Loucy (cell line): ENCODE results near the gene GZF1.

Source experiments
- EZH2phosphoT487 ChIP-seq: fragments of 200-600 bp; IDR thresholded peaks from 2 replicates; pipeline ENCODE4 v1.6.1; 2018; ENCODE audit warnings: antibody characterized with exemption, mild to moderate bottlenecking, moderate library complexity, borderline replicate concordance
- TF ChIP-seq, protein P1 (sequence below): fragments of 200-600 bp; sonication (generic); conservative IDR thresholded peaks from 2 replicates; pipeline ENCODE4 v1.5.1; 2014; ENCODE audit warnings: mild to moderate bottlenecking, antibody characterized with exemption, low read length

GRCh38 chr20:23357767-23358562, 4.0 kb upstream of the GZF1 start:
- TF ChIP-seq, protein P1, sequence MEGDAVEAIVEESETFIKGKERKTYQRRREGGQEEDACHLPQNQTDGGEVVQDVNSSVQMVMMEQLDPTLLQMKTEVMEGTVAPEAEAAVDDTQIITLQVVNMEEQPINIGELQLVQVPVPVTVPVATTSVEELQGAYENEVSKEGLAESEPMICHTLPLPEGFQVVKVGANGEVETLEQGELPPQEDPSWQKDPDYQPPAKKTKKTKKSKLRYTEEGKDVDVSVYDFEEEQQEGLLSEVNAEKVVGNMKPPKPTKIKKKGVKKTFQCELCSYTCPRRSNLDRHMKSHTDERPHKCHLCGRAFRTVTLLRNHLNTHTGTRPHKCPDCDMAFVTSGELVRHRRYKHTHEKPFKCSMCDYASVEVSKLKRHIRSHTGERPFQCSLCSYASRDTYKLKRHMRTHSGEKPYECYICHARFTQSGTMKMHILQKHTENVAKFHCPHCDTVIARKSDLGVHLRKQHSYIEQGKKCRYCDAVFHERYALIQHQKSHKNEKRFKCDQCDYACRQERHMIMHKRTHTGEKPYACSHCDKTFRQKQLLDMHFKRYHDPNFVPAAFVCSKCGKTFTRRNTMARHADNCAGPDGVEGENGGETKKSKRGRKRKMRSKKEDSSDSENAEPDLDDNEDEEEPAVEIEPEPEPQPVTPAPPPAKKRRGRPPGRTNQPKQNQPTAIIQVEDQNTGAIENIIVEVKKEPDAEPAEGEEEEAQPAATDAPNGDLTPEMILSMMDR = no peak
- TF ChIP-seq EZH2phosphoT487 = no peak
